ENCODE measurements around the gene PKD1L1.

Gene PKD1L1

GRCh38 chr7:47735431-47736345 lies 212.6 kb downstream of the PKD1L1 start:
- ChIA-PET POLR2A (no interaction called here), CTCF (interaction anchor here (1.1 to 1.2 kb wide), 2 partner anchors 9 to 11 kb away, joined by 3 to 4 read pairs; no protein-coding TSS in a partner anchor)
- H3K4me3 ChIP-seq (ENCODE audit: low read depth, low read length), result no peak overlapping the region
- TF ChIP-seq CTCF (IDR thresholded peaks at IDR 0.05; ENCODE audit: insufficient read depth, low read length, missing control alignments), result no peak
- DNase-seq (ENCODE audit: low read depth, low spot score), result no peak

- TF ChIP-seq CTCF (IDR thresholded peaks at IDR 0.05; ENCODE audit: insufficient read depth, low read length, missing control alignments), result no peak
- no peak overlapping the region for H3K4me3 ChIP-seq (ENCODE audit: low read depth, low read length)
- DNase-seq (ENCODE audit: low read depth, low spot score), result no peak
- CTCF ChIA-PET, result interaction anchor here (1.1 to 1.3 kb wide), 3 partner anchors 9 to 11 kb away, joined by 3 to 4 read pairs (median 4); no protein-coding TSS in a partner anchor
- POLR2A ChIA-PET, result no interaction called here
Measured at GRCh38 chr7:47734949-47735291, 213.3 kb downstream of the PKD1L1 start.

- POLR2A ChIA-PET, result no interaction called here
- no peak overlapping the region for H3K4me3 ChIP-seq (ENCODE audit: low read depth, low read length)
- no peak for TF ChIP-seq CTCF (IDR thresholded peaks at IDR 0.05; ENCODE audit: insufficient read depth, low read length, missing control alignments)
- CTCF ChIA-PET, result interaction anchor here (1.1 to 1.3 kb wide), 4 partner anchors 9 to 14 kb away, joined by 3 to 4 read pairs (median 4); no protein-coding TSS in a partner anchor
- DNase-seq (ENCODE audit: low read depth, low spot score), result no peak
Measured at GRCh38 chr7:47734287-47734948, 213.8 kb downstream of the PKD1L1 start.

DNA sequence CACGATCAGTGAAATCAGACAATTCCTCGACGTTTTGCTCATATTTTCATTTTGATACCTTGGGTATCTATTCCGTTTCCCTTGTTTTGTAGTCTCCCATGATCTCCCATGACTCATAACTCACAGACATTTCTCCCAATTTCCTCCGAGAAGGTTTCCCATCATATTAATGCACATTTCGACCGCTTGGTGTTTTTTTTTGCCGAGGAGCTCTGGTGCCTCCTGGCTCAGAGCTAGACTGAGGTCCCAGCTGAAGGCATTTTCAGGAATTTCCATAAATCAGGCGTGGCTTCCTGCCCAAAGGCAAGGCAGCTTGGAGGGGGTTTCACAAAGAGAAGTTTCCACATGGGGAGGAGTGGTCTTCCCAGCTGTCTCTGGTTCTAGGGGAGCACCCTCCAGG lies 218.1 kb downstream of the PKD1L1 start:
- no peak for DNase-seq (ENCODE audit: low read depth, low spot score)
- ChIA-PET CTCF (no interaction called here), POLR2A (no interaction called here)
- no peak for TF ChIP-seq CTCF (IDR thresholded peaks at IDR 0.05; ENCODE audit: insufficient read depth, low read length, missing control alignments)
- H3K4me3 ChIP-seq (ENCODE audit: low read depth, low read length), result no peak overlapping the region

- H3K4me3 ChIP-seq (ENCODE audit: low read depth, low read length), result no peak overlapping the region
- CTCF ChIA-PET, result interaction anchor here (0.9 kb wide), 1 partner anchor 11 kb away, joined by 3 read pairs; no protein-coding TSS in a partner anchor
- no peak for DNase-seq (ENCODE audit: low read depth, low spot score)
- POLR2A ChIA-PET, result no interaction called here
- TF ChIP-seq CTCF (IDR thresholded peaks at IDR 0.05; ENCODE audit: insufficient read depth, low read length, missing control alignments), result no peak
Measured at GRCh38 chr7:47726047-47726726, 222.1 kb downstream of the PKD1L1 start.

All from AG04449 (cell line).